ENCODE results near the gene HDAC4.

- TF ChIP-seq, protein P1, sequence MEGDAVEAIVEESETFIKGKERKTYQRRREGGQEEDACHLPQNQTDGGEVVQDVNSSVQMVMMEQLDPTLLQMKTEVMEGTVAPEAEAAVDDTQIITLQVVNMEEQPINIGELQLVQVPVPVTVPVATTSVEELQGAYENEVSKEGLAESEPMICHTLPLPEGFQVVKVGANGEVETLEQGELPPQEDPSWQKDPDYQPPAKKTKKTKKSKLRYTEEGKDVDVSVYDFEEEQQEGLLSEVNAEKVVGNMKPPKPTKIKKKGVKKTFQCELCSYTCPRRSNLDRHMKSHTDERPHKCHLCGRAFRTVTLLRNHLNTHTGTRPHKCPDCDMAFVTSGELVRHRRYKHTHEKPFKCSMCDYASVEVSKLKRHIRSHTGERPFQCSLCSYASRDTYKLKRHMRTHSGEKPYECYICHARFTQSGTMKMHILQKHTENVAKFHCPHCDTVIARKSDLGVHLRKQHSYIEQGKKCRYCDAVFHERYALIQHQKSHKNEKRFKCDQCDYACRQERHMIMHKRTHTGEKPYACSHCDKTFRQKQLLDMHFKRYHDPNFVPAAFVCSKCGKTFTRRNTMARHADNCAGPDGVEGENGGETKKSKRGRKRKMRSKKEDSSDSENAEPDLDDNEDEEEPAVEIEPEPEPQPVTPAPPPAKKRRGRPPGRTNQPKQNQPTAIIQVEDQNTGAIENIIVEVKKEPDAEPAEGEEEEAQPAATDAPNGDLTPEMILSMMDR (IDR thresholded peaks at IDR 0.05; ENCODE audit: low read length): no peak
- no peak for TF ChIP-seq EZH2 (IDR thresholded peaks at IDR 0.05; ENCODE audit: borderline replicate concordance, low read length)
Observed at GRCh38 chr2:239385096-239386000, 15.5 kb downstream of the HDAC4 start.
